Measurements from ENCODE around the gene ZNF555. TPM values are rescaled to one million over a fixed set of nuclear protein-coding genes. Genes with fewer than 3 reads are reported as not detected.

Gene ZNF555
- total and polyA plus RNA-seq, 2 of the 13 experiments (the other 11 are each of a cell fraction or from before 2014, with no cell fraction given), result 5.0 to 8.0 TPM

DNA sequence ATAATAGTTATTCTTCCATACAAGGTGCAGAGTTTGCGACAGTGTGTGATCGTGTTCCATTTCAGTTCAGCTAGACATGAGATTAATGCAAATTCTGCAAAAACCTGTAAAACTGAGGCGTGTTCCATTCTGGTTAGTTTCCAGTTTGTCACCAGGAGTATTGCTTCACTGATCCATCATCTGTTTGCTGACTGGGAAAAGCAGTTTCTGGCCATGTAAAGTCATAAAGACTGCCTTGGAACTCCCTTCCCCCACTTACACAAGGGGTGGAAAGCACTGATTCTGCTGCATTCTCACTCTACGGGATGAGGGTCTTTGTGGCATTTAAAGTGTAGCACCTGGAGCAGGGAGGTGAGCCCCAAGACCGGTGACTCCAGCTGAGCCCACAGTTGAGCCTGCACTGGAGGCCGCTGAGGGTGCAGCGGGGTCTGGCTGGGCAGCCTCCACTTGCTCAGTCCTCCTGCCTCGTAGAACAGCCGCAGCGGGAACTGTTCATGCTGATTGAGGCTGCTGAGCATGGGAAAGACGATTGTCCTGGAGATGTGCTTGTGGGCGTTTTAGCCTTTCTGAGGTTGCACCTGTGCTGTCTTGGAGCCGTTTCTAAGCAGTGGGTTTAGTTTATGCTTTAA lies 61.4 kb downstream of the ZNF555 start (continued):
- TF ChIP-seq, protein P1, sequence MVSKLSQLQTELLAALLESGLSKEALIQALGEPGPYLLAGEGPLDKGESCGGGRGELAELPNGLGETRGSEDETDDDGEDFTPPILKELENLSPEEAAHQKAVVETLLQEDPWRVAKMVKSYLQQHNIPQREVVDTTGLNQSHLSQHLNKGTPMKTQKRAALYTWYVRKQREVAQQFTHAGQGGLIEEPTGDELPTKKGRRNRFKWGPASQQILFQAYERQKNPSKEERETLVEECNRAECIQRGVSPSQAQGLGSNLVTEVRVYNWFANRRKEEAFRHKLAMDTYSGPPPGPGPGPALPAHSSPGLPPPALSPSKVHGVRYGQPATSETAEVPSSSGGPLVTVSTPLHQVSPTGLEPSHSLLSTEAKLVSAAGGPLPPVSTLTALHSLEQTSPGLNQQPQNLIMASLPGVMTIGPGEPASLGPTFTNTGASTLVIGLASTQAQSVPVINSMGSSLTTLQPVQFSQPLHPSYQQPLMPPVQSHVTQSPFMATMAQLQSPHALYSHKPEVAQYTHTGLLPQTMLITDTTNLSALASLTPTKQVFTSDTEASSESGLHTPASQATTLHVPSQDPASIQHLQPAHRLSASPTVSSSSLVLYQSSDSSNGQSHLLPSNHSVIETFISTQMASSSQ (IDR thresholded peaks at IDR 0.05; ENCODE audit: low read depth), result no peak
- TF ChIP-seq, protein P1 (CRISPR knock-in tag; IDR thresholded peaks at IDR 0.05; ENCODE audit: borderline replicate concordance), result no peak
- TF ChIP-seq, protein P2, sequence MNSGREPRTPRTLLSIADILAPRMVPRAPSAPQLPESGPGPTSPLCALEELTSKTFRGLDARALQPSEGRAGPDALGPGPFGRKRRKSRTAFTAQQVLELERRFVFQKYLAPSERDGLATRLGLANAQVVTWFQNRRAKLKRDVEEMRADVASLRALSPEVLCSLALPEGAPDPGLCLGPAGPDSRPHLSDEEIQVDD (CRISPR knock-in tag; IDR thresholded peaks at IDR 0.05; ENCODE audit: borderline replicate concordance), result no peak
- TF ChIP-seq PAWR (CRISPR knock-in tag; IDR thresholded peaks at IDR 0.05; ENCODE audit: borderline replicate concordance) (no peak), ZNF687 (CRISPR knock-in tag; IDR thresholded peaks at IDR 0.05) (peak; percentile 22; the same call in 1 of the 2 replicates), MYC (CRISPR knock-in tag; IDR thresholded peaks at IDR 0.05; ENCODE audit: borderline replicate concordance) (no peak), KDM5B (CRISPR knock-in tag; IDR thresholded peaks at IDR 0.05; ENCODE audit: borderline replicate concordance) (no peak), DR1 (CRISPR knock-in tag; IDR thresholded peaks at IDR 0.05) (no peak), PAX8 (CRISPR knock-in tag; IDR thresholded peaks at IDR 0.05; ENCODE audit: borderline replicate concordance) (no peak), ATM (IDR thresholded peaks at IDR 0.05; ENCODE audit: borderline replicate concordance) (no peak), ZNF101 (CRISPR knock-in tag; IDR thresholded peaks at IDR 0.05; ENCODE audit: borderline replicate concordance, low read depth) (no peak), SATB2 (CRISPR knock-in tag; IDR thresholded peaks at IDR 0.05) (no peak), TGIF2 (CRISPR knock-in tag; IDR thresholded peaks at IDR 0.05) (no peak), ZNF276 (CRISPR knock-in tag; IDR thresholded peaks at IDR 0.05; ENCODE audit: low read depth) (no peak), ZNF766 (CRISPR knock-in tag; IDR thresholded peaks at IDR 0.05; ENCODE audit: borderline replicate concordance) (no peak), ZNF773 (CRISPR knock-in tag; IDR thresholded peaks at IDR 0.05; ENCODE audit: borderline replicate concordance) (no peak)
- TF ChIP-seq, protein P3, sequence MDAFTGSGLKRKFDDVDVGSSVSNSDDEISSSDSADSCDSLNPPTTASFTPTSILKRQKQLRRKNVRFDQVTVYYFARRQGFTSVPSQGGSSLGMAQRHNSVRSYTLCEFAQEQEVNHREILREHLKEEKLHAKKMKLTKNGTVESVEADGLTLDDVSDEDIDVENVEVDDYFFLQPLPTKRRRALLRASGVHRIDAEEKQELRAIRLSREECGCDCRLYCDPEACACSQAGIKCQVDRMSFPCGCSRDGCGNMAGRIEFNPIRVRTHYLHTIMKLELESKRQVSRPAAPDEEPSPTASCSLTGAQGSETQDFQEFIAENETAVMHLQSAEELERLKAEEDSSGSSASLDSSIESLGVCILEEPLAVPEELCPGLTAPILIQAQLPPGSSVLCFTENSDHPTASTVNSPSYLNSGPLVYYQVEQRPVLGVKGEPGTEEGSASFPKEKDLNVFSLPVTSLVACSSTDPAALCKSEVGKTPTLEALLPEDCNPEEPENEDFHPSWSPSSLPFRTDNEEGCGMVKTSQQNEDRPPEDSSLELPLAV (CRISPR knock-in tag; conservative IDR thresholded peaks at IDR 0.05; ENCODE audit: low read depth), result no peak
